HCEC 1CT (cell line): ENCODE data around the gene OTOP2.
"Not testable (repeated sequence)": the region's sequence is repeated elsewhere in the genome, so short reads cannot be mapped to it uniquely, and the experiment has no call there.

ENCODE experiments used
- DNase-seq: peaks from one replicate; pipeline ENCODE4 v3.0.0-alpha.2; 2017

OTOP2 gene

GRCh38 chr17:74901353-74902135 lies 22.5 kb upstream of the OTOP2 start:
- DNase-seq: no peak

GRCh38 chr17:74903034-74903433 lies 21.0 kb upstream of the OTOP2 start:
- DNase-seq: no peak

- no peak for DNase-seq
These were observed 20.4 kb upstream of the OTOP2 start for GRCh38 chr17:74903671-74904070.

- no peak for DNase-seq
These were observed 19.2 kb upstream of the OTOP2 start for GRCh38 chr17:74904687-74905409.

GRCh38 chr17:74906214-74906793 lies 17.8 kb upstream of the OTOP2 start:
- DNase-seq: not testable (repeated sequence)

GRCh38 chr17:74907012-74907411 lies 17.1 kb upstream of the OTOP2 start:
- DNase-seq: no peak

- DNase-seq: not testable (repeated sequence)
These were observed 15.0 kb upstream of the OTOP2 start for GRCh38 chr17:74909097-74909496.

- not testable (repeated sequence) for DNase-seq
These were observed 12.7 kb upstream of the OTOP2 start for GRCh38 chr17:74911423-74911822.

- DNase-seq: no peak
These were observed 7.8 kb upstream of the OTOP2 start for GRCh38 chr17:74916136-74916850.

GRCh38 chr17:74916851-74917199 lies 7.2 kb upstream of the OTOP2 start:
- DNase-seq: no peak

GRCh38 chr17:74917430-74917829 lies 6.6 kb upstream of the OTOP2 start:
- no peak for DNase-seq

- DNase-seq: no peak
These were observed 5.2 kb upstream of the OTOP2 start for GRCh38 chr17:74918906-74919305.

- peak; percentile 36 for DNase-seq
These were observed 4.4 kb upstream of the OTOP2 start for GRCh38 chr17:74919440-74920305.

- no peak for DNase-seq
These were observed 3.8 kb upstream of the OTOP2 start for GRCh38 chr17:74920306-74920620.

- DNase-seq: no peak
These were observed 3.4 kb upstream of the OTOP2 start for GRCh38 chr17:74920642-74921025.

GRCh38 chr17:74921026-74921681 lies 2.9 kb upstream of the OTOP2 start:
- DNase-seq: no peak

- DNase-seq: no peak
These were observed 2.3 kb upstream of the OTOP2 start for GRCh38 chr17:74921769-74922168.

- no peak for DNase-seq
These were observed 1.9 kb upstream of the OTOP2 start for GRCh38 chr17:74922172-74922571.

- no peak for DNase-seq
These were observed 1.2 kb upstream of the OTOP2 start, which contains the start of gene USH1G for GRCh38 chr17:74922694-74923537. Gene USH1G, minus strand, starts transcription at chr17:74923255. Its CDS starts 182 bp downstream, at chr17:74923073.

GRCh38 chr17:74923538-74924249 lies 379 bp upstream of the OTOP2 start:
- peak; percentile 3 for DNase-seq
